Measurements from ENCODE around the gene PNLIPRP2. TPM values are rescaled to one million over a fixed set of nuclear protein-coding genes. Genes with fewer than 3 reads are reported as not detected.

Gene PNLIPRP2
- polyA plus RNA-seq, 1 of the 3 experiments (the other 2 are of a cell fraction) = not detected

DNA sequence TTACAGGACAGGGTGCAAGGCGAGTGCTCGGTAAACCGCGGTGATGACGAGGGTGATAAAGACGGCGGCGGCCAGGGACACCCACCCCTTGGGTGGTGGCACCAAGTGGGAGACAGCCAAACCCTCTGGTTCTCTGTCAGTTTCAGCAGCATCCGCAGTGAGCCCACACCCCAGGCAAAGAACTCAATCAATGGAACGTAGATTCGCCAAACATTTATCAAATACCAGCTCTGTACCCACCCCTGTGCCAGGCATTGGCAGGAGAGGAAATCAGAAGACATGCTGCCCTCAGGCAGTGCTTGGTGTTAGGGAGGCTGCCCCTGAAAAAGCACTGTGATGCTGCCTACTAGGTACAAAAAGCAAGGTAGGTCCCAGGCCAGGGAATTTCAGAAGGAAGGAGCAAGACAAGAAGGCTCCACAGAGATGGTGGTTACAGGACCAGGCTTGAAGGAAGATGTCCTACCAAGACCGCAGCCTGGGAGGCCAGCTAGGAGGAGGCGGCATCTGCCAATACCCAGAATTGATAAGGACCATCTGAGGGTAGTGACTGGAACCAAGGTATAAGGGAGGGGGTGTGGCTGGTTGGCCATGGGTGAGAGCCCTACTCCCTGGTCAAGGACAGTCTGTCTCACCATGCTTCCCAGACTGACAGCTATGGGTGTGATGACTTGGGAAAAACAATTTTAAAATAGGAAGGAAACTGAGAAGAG is 10.2 kb upstream of the PNLIPRP2 start:
- H3F3A ChIP-seq (replicated peaks; ENCODE audit: insufficient read depth) = no peaks in the 10 kb centered on the region
- TF ChIP-seq POLR2AphosphoS5 (IDR thresholded peaks at IDR 0.05; ENCODE audit: low read depth, low read length) (no peak), SIN3A (IDR thresholded peaks at IDR 0.05; ENCODE audit: borderline replicate concordance, low read depth, low read length) (no peak), NFIC (IDR thresholded peaks at IDR 0.05; ENCODE audit: borderline replicate concordance) (no peak), EP300 (IDR thresholded peaks at IDR 0.05; ENCODE audit: borderline replicate concordance in 1 of 2, low read depth in 1 of 2, low read length in 1 of 2) (no peak), FOXM1 (IDR thresholded peaks at IDR 0.05; ENCODE audit: low read depth) (no peak), RFX5 (IDR thresholded peaks at IDR 0.05; ENCODE audit: low read length) (no peak), ELF1 (IDR thresholded peaks at IDR 0.05) (no peak), NRF1 (IDR thresholded peaks at IDR 0.05; ENCODE audit: low read depth, low read length) (no peak)
- TF ChIP-seq, protein P1, sequence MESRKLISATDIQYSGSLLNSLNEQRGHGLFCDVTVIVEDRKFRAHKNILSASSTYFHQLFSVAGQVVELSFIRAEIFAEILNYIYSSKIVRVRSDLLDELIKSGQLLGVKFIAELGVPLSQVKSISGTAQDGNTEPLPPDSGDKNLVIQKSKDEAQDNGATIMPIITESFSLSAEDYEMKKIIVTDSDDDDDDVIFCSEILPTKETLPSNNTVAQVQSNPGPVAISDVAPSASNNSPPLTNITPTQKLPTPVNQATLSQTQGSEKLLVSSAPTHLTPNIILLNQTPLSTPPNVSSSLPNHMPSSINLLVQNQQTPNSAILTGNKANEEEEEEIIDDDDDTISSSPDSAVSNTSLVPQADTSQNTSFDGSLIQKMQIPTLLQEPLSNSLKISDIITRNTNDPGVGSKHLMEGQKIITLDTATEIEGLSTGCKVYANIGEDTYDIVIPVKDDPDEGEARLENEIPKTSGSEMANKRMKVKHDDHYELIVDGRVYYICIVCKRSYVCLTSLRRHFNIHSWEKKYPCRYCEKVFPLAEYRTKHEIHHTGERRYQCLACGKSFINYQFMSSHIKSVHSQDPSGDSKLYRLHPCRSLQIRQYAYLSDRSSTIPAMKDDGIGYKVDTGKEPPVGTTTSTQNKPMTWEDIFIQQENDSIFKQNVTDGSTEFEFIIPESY (IDR thresholded peaks at IDR 0.05; ENCODE audit: borderline replicate concordance, low read depth) = no peak
- TF ChIP-seq, protein P2, sequence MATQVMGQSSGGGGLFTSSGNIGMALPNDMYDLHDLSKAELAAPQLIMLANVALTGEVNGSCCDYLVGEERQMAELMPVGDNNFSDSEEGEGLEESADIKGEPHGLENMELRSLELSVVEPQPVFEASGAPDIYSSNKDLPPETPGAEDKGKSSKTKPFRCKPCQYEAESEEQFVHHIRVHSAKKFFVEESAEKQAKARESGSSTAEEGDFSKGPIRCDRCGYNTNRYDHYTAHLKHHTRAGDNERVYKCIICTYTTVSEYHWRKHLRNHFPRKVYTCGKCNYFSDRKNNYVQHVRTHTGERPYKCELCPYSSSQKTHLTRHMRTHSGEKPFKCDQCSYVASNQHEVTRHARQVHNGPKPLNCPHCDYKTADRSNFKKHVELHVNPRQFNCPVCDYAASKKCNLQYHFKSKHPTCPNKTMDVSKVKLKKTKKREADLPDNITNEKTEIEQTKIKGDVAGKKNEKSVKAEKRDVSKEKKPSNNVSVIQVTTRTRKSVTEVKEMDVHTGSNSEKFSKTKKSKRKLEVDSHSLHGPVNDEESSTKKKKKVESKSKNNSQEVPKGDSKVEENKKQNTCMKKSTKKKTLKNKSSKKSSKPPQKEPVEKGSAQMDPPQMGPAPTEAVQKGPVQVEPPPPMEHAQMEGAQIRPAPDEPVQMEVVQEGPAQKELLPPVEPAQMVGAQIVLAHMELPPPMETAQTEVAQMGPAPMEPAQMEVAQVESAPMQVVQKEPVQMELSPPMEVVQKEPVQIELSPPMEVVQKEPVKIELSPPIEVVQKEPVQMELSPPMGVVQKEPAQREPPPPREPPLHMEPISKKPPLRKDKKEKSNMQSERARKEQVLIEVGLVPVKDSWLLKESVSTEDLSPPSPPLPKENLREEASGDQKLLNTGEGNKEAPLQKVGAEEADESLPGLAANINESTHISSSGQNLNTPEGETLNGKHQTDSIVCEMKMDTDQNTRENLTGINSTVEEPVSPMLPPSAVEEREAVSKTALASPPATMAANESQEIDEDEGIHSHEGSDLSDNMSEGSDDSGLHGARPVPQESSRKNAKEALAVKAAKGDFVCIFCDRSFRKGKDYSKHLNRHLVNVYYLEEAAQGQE (IDR thresholded peaks at IDR 0.05; ENCODE audit: low read depth, low read length) = no peak
- TF ChIP-seq, protein P3, sequence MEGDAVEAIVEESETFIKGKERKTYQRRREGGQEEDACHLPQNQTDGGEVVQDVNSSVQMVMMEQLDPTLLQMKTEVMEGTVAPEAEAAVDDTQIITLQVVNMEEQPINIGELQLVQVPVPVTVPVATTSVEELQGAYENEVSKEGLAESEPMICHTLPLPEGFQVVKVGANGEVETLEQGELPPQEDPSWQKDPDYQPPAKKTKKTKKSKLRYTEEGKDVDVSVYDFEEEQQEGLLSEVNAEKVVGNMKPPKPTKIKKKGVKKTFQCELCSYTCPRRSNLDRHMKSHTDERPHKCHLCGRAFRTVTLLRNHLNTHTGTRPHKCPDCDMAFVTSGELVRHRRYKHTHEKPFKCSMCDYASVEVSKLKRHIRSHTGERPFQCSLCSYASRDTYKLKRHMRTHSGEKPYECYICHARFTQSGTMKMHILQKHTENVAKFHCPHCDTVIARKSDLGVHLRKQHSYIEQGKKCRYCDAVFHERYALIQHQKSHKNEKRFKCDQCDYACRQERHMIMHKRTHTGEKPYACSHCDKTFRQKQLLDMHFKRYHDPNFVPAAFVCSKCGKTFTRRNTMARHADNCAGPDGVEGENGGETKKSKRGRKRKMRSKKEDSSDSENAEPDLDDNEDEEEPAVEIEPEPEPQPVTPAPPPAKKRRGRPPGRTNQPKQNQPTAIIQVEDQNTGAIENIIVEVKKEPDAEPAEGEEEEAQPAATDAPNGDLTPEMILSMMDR (IDR thresholded peaks at IDR 0.05) = no peak
- TF ChIP-seq, protein P4, sequence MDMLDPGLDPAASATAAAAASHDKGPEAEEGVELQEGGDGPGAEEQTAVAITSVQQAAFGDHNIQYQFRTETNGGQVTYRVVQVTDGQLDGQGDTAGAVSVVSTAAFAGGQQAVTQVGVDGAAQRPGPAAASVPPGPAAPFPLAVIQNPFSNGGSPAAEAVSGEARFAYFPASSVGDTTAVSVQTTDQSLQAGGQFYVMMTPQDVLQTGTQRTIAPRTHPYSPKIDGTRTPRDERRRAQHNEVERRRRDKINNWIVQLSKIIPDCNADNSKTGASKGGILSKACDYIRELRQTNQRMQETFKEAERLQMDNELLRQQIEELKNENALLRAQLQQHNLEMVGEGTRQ (IDR thresholded peaks at IDR 0.05; ENCODE audit: borderline replicate concordance, low read depth, low read length) = no peak
- TF ChIP-seq, protein P5, sequence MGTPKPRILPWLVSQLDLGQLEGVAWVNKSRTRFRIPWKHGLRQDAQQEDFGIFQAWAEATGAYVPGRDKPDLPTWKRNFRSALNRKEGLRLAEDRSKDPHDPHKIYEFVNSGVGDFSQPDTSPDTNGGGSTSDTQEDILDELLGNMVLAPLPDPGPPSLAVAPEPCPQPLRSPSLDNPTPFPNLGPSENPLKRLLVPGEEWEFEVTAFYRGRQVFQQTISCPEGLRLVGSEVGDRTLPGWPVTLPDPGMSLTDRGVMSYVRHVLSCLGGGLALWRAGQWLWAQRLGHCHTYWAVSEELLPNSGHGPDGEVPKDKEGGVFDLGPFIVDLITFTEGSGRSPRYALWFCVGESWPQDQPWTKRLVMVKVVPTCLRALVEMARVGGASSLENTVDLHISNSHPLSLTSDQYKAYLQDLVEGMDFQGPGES (IDR thresholded peaks at IDR 0.05; ENCODE audit: low read depth, low read length) = no peak
- no peak overlapping the region for H3K27ac ChIP-seq (ENCODE audit: low read depth in 2 of 2, low read length in 1 of 2)
- DNase-seq = no peak
- H3K27me3 ChIP-seq (ENCODE audit: insufficient read depth) = no peaks in the 10 kb centered on the region
- ChIA-PET POLR2A (no interaction called here), CTCF (interaction anchor here (0.6 to 4.5 kb wide), 6 partner anchors 17 to 564 kb away, joined by 3 to 27 read pairs (median 6); no protein-coding TSS in a partner anchor)
- H3K9ac ChIP-seq = no peak overlapping the region
- H2AFZ ChIP-seq (ENCODE audit: low read depth) = no peak overlapping the region
- WGBS (ENCODE audit: low lambda C conversion rate) = 90% methylated on average over 13 of the region's 13 CpGs
- no peaks in the 10 kb centered on the region for H3K36me3 ChIP-seq (replicated peaks in 1 of 2; ENCODE audit: control insufficient read depth in 1 of 2, insufficient read depth in 2 of 2, low read length in 1 of 2)
- no peaks in the 10 kb centered on the region for H4K20me1 ChIP-seq (ENCODE audit: insufficient read depth)
- H3K4me3 ChIP-seq (ENCODE audit: low read depth in 2 of 2, low read length in 1 of 2) = no peak overlapping the region
- no peaks in the 10 kb centered on the region for H3K79me2 ChIP-seq (ENCODE audit: insufficient read depth)
- H3K9me3 ChIP-seq = no peaks in the 10 kb centered on the region
- no peak overlapping the region for H3K4me2 ChIP-seq
- no peaks in the 10 kb centered on the region for H3K9me2 ChIP-seq
- peaks cover 0 to 7% of the 10 kb centered on the region in 2 experiments; a peak in 1 of 4 replicates for H3K4me1 ChIP-seq (ENCODE audit: control insufficient read depth in 1 of 2, insufficient read depth in 2 of 2, low read depth in 1 of 2, low read length in 1 of 2)
